Endometrial microvascular endothelial cells (primary cell): ENCODE measurements around the gene DAGLA. TPM values are rescaled to one million over a fixed set of nuclear protein-coding genes. Genes with fewer than 3 reads are reported as not detected.

ENCODE experiments used
- in situ Hi-C: cut with HindIII; loops from 2 replicates; pipeline ENCODE4 v1.10.0; 2017; ENCODE audit warnings: low sequenced_read_pairs, low pct_unique_long_range_greater_than_20kb; ENCODE audit errors: inconsistent ontology term
- total RNA-seq: library from RNA; depleted of rRNA; stranded (reverse); fragments of >200 nt; gene quantifications from one replicate; pipeline ENCODE4 v1.2.3, GENCODE V29; 2015; ENCODE audit errors: inconsistent ontology term

The DAGLA gene
- total RNA-seq, 1 donor from 2014 or later, result 2.5 TPM

DNA sequence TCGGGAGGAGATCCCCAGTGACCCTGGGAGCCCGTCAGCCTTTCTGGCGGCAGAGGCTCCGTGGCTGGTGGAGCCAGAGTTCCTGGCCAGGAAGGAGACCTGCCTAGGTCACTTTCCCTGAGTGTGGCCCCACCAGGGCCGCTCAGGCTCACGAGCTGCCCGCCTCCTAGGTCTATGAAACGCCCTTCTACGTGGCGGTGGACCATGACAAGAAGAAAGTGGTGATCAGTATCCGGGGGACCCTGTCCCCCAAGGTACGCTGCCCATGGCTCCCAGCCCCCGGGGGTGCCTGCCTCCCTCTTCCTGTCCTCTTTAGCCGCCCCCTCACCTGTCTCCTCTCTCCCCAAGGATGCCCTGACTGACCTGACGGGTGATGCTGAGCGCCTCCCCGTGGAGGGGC, 55.2 kb downstream of the DAGLA start:
- in situ Hi-C loops, result no loop called here

GRCh38 chr11:61736310-61736709, 56.1 kb downstream of the DAGLA start:
- in situ Hi-C loops, result no loop called here

- in situ Hi-C loops, result no loop called here
These were observed 56.9 kb downstream of the DAGLA start for GRCh38 chr11:61737131-61737530.

GRCh38 chr11:61737636-61738386, 57.6 kb downstream of the DAGLA start:
- in situ Hi-C loops, result no loop called here

DNA sequence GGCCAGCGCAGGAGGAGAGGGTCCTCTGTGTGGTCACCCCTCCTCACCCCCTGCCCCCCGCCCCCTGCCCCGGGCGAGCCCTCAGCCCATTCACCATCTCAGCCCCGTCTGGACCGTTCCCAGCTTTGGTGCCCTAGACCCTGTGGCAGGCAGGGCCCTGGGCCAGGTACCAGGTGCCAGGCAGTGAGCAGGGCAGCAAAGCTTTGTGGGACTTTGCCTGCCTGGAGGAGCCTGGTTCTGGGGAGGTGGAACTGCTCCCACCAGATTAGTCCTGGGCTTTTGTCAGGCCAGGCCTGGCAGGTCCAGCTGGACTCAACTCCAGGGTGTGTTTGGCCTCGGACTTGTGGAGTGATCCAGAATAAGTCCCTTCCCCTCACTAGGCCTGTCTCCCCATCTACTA, 58.6 kb downstream of the DAGLA start:
- in situ Hi-C loops, result no loop called here

- in situ Hi-C loops, result no loop called here
These were observed 59.2 kb downstream of the DAGLA start for GRCh38 chr11:61739413-61739812.

- in situ Hi-C loops, result no loop called here
These were observed 59.8 kb downstream of the DAGLA start for GRCh38 chr11:61739966-61740365.

- in situ Hi-C loops, result no loop called here
These were observed 62.2 kb downstream of the DAGLA start for GRCh38 chr11:61742391-61742790.

DNA sequence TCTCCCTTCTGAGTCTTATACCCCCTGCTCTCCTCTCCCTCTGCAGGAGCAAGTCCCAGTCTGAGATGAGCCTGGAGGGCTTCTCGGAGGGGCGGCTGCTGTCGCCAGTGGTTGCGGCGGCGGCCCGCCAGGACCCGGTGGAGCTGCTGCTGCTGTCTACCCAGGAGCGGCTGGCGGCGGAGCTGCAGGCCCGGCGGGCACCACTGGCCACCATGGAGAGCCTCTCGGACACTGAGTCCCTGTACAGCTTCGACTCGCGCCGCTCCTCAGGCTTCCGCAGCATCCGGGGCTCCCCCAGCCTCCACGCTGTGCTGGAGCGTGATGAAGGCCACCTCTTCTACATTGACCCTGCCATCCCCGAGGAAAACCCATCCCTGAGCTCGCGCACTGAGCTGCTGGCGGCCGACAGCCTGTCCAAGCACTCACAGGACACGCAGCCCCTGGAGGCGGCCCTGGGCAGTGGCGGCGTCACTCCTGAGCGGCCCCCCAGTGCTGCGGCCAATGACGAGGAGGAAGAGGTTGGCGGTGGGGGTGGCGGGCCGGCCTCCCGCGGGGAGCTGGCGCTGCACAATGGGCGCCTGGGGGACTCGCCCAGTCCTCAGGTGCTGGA, 63.4 kb downstream of the DAGLA start:
- in situ Hi-C loops, result no loop called here

GRCh38 chr11:61744181-61744580, 64.0 kb downstream of the DAGLA start:
- in situ Hi-C loops, result no loop called here

DNA sequence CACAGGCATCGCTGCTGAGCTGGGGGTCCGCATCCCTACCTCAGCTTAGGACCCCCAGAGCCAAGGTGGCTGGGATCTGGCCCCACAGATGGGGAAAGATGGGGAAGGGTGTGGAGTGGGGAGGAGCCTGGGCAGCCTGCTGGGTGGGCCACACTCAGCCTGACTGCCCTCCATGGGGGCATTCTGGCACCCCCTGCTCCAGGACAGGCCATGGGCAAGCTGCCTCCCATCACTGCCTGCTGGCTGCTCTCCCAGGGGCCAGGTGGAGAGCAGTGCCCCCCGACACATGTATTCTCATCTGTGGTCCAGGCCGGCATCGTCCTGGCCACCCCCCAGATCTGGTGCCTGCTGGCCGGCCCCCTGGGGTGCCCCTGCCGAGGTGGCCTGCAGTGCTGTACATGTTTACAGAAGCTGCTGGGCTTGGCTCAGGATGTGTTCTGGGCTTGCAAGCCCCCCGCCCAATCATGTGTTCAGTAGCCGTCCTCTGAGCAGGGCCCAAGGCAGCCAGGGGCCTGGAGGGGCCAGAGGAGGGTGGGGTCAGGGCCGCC, 64.5 kb downstream of the DAGLA start:
- in situ Hi-C loops, result no loop called here

DNA sequence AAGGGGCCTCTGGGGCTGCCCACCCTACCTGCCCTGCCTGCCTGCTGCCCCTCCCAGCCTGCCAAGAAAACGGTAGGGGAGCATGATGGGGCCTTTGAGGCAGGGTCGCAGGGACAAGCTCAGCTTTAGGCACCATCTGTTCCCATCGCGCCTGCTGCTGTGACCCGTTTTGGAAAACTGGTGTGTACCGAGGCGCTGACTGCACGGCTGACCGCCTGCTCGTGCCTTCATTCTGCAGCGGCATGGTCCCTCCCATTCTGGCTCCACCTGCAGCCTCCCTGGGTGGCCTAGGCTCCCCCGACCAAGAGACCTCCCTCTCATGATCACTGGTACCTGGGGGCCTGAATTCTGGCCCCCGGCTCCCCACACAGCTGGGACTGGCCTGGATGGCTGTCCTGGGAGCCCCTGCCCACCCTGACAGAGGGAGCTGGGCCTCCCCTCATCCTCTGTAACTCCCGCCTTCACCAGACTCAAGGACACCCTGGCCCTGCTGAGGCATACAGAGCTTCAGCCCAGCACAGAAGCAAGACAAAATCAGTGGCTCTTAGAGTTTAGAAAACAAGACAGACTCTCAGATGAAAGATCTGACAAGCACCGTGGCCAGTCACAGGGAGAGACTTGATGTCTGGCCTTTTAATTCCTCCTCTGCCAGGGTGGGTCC, 65.7 kb downstream of the DAGLA start:
- in situ Hi-C loops, result no loop called here

DNA sequence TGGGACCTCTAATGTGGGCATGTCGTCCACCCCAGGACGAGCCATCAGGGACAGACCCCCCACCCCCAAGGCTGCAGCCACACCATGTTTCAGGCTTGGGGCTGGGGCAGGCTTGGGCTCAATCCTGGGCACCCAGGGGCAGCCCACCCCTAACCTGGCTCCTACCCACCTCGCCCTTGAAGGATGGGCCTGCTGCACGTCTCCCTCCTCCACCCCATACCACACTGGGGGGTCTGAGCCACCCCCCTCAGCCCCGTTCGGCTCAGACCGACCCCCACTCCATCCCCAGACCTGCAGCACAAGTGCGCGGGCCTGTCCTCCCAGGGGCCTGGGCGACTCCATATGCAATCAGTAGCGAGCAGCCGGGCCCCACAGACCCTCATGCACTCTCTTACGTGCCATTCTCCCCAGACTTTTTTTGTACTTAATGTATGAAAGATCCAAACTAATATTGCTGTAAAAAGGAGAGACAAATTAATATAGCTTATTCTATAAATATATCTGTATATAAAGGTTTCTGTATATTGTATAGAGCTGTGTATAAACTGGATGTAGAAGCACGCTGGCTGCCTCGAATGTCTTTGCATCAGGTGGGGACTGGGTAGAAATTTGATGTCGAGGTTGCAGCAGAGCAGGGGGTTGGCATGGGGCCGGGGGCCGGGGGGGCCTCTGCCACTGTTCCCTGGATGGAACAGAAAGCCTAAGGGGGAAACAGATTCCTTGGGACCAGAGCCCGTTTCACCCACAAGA, 66.4 kb downstream of the DAGLA start:
- in situ Hi-C loops, result no loop called here

DNA sequence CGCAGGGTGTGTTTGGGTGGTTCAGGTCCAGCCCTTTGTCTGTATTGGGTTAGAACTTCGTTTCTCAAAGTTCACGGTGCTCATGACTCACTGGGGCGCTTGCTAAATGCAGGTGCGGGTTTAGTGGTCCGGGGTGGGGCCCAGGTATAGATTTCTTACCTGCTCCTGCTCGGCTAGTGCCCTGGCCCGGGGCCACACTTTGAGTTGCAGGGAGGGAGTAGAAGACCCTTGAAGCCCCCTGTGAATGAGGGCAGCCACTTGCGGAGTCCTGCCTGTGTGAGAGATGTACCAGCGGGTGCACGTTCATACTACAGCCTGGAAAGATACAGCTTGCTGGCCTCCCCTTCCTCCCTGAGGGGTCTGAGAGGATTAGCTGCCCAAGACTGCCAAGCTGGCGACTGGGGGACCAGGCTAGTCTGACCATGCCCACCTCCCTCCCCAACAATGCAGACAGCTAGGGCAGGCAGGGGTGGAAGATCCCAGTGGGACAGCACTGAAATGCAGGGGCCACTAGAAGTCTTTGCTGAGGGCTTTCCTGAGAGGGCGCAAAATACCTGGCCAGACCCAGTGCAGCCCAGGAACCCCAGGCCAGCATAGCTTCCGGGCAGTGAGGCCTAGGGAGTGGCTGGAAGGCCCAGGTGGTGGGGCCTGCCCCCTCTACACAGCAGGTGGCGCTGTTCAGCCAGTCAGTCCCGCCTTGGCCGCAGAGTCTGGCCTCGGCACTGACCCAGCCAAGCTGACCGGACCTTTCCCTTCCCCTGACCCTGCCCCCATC, 67.2 kb downstream of the DAGLA start:
- in situ Hi-C loops, result no loop called here

GRCh38 chr11:61747967-61748285, 67.7 kb downstream of the DAGLA start:
- in situ Hi-C loops, result no loop called here

- in situ Hi-C loops, result no loop called here
These were observed 69.5 kb downstream of the DAGLA start for GRCh38 chr11:61749591-61750217.

GRCh38 chr11:61750631-61751273, 70.6 kb downstream of the DAGLA start:
- in situ Hi-C loops, result no loop called here

GRCh38 chr11:61751384-61751783, 71.2 kb downstream of the DAGLA start:
- in situ Hi-C loops, result no loop called here
